Left renal pelvis (tissue), 4 donors: ENCODE measurements around the gene CA5A. TPM values are rescaled to one million over a fixed set of nuclear protein-coding genes. Genes with fewer than 3 reads are reported as not detected.
"Not testable (repeated sequence)": the region's sequence is repeated elsewhere in the genome, so short reads cannot be mapped to it uniquely, and the experiment has no call there.

ENCODE experiments used
- DNase-seq, 4 donors: peaks; one replicate each; pipeline ENCODE4 v3.0.0-alpha.2; 2013; ENCODE audit warnings: low read depth in 4 of 4, low spot score in 3 of 4
- polyA plus RNA-seq, 4 donors: library from polyadenylated mRNA; unstranded; fragments of 120-200 nt; gene quantifications; one replicate each; pipeline ENCODE4 v1.2.1, GENCODE V29; 2013; ENCODE audit not compliant: insufficient read length in 4 of 4

CA5A gene
- polyA plus RNA-seq, 4 donors = 0.07 to 0.27 (median 0.19) TPM

GRCh38 chr16:87874639-87875427 lies 61.5 kb downstream of the CA5A start:
- DNase-seq = no peak

- DNase-seq = not testable (repeated sequence)
Measured at GRCh38 chr16:87870418-87871291, 65.7 kb downstream of the CA5A start.

- not testable (repeated sequence) for DNase-seq
Measured at GRCh38 chr16:87869879-87870417, 66.4 kb downstream of the CA5A start.

- DNase-seq = not testable (repeated sequence)
Measured at GRCh38 chr16:87869061-87869878, 67.1 kb downstream of the CA5A start, which contains the start of gene SLC7A5. TSS of gene SLC7A5 (minus strand) at chr16:87869507. CDS start at chr16:87869422, 85 bp downstream.

- not testable (repeated sequence) for DNase-seq
Measured at GRCh38 chr16:87868254-87869029, 67.9 kb downstream of the CA5A start.

GRCh38 chr16:87865902-87866555 lies 70.3 kb downstream of the CA5A start:
- DNase-seq = not testable (repeated sequence)

- no peak for DNase-seq
Measured at GRCh38 chr16:87864331-87864989, 71.9 kb downstream of the CA5A start.

- not testable (repeated sequence) for DNase-seq
Measured at GRCh38 chr16:87863327-87863635, 73.0 kb downstream of the CA5A start.

- DNase-seq = not testable (repeated sequence)
Measured at GRCh38 chr16:87862597-87863326, 73.6 kb downstream of the CA5A start.

- DNase-seq = not testable (repeated sequence)
Measured at GRCh38 chr16:87861300-87862099, 74.8 kb downstream of the CA5A start.

- no peak for DNase-seq
Measured at GRCh38 chr16:87860553-87861299, 75.6 kb downstream of the CA5A start.

GRCh38 chr16:87858151-87858993 lies 78.0 kb downstream of the CA5A start:
- DNase-seq = not testable (repeated sequence)

GRCh38 chr16:87856791-87857228 lies 79.5 kb downstream of the CA5A start:
- DNase-seq = no peak

GRCh38 chr16:87855852-87856715 lies 80.2 kb downstream of the CA5A start:
- DNase-seq = no peak
